WTC11 (cell line): ENCODE results near the gene R3HCC1L.

Source experiments
- ATF3 ChIP-seq: sonication (generic); formaldehyde crosslinking; conservative IDR thresholded peaks from 2 replicates; pipeline ENCODE4 v1.8.1; 2022; ENCODE audit warnings: mild to moderate bottlenecking, missing genetic modification reagents
- CREB1 ChIP-seq: sonication (generic); formaldehyde crosslinking; IDR thresholded peaks from 2 replicates; pipeline ENCODE4 v1.8.0; 2023; ENCODE audit warnings: mild to moderate bottlenecking, missing genetic modification reagents
- CREM ChIP-seq: sonication (generic); formaldehyde crosslinking; IDR thresholded peaks from 2 replicates; pipeline ENCODE4 v1.8.1; 2022; ENCODE audit warnings: mild to moderate bottlenecking, missing genetic modification reagents, moderate library complexity
- CTCF ChIP-seq: fragments of 200-600 bp; IDR thresholded peaks from 2 replicates; pipeline ENCODE4 v1.8.0; 2022; ENCODE audit warnings: antibody characterized with exemption
- SP1 ChIP-seq: sonication (generic); formaldehyde crosslinking; conservative IDR thresholded peaks from 2 replicates; pipeline ENCODE4 v1.8.1; 2022; ENCODE audit warnings: missing genetic modification reagents
- ZNF121 ChIP-seq: sonication (generic); formaldehyde crosslinking; IDR thresholded peaks from 2 replicates; pipeline ENCODE4 v1.8.0; 2023; ENCODE audit warnings: missing genetic modification reagents
- TF ChIP-seq, protein P1 (sequence below): sonication (generic); formaldehyde crosslinking; IDR thresholded peaks from 2 replicates; pipeline ENCODE4 v1.8.1; 2023; ENCODE audit warnings: mild to moderate bottlenecking, moderate library complexity, missing genetic modification reagents

DNA sequence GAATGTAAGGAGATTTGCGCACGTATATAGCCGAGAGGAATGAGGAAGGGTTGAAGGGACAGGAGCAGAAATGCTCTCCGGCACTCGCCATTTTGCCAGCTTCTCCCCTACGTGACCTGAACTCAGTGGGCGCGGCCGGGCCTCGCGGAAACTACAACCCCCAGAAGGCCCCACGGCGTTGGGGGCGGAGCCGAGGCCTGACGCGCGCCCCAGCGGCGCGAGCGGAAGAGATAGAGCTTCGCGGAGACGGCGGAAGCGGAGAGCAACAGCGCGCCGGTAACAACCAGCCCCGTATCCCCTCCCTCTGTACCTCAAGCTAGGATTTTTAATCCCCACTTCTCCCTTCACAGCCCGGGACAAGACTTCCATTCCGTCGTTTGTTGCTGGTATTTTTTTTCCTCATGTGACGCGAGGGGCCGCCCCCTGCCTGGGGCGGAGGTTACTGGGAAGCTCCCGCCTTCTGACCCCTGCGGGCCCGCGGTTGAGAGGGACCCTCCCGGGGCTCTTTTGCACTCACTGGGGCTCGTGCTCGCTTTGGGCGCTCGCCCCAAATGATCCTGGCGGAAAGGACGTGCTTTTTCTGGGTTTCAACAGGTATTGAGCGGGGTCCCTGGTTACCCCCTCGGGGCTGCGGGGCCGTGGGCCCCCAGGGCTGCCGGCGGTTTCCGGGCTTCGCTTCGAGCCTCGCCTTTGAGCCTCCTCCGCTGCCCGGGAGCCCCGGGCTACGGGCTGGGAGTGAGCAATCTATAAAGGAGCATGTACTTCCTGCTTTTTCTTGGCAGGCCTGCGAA lies at the start of gene R3HCC1L:
- TF ChIP-seq CTCF (no peak), ATF3 (no peak), CREB1 (CRISPR knock-in tag) (no peak), SP1 (CRISPR knock-in tag) (peak; percentile 98), CREM (CRISPR knock-in tag) (peak; percentile 77), ZNF121 (CRISPR knock-in tag) (no peak)
- TF ChIP-seq, protein P1, sequence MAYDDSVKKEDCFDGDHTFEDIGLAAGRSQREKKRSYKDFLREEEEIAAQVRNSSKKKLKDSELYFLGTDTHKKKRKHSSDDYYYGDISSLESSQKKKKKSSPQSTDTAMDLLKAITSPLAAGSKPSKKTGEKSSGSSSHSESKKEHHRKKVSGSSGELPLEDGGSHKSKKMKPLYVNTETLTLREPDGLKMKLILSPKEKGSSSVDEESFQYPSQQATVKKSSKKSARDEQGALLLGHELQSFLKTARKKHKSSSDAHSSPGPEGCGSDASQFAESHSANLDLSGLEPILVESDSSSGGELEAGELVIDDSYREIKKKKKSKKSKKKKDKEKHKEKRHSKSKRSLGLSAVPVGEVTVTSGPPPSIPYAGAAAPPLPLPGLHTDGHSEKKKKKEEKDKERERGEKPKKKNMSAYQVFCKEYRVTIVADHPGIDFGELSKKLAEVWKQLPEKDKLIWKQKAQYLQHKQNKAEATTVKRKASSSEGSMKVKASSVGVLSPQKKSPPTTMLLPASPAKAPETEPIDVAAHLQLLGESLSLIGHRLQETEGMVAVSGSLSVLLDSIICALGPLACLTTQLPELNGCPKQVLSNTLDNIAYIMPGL (CRISPR knock-in tag), result no peak; the same call in 1 of the 2 replicates
